ENCODE results near the gene SLC22A24.

DNA sequence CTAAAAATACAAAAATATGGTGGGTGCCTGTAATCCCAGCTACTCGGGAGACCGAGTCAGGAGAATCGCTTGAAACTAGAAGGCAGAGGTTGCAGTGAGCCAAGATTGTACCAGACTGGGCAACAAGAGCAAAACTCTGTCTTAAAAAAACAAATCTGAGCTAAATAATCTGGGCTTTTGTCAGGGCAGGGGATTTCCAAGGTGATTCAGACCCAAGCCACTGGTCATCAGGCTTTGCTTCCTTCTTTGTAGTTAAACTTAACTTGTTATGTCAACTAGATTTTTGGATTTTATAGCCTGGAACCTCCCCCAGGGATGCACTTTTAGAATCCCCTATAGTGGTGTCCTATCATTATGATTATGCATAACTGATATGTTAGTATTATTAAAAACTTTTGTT lies 101.4 kb downstream of the SLC22A24 start:
- no peak for TF ChIP-seq MXI1 (IDR thresholded peaks at IDR 0.05; ENCODE audit: borderline replicate concordance, low read depth, low read length)
- TF ChIP-seq NFATC3 (CRISPR knock-in tag; IDR thresholded peaks at IDR 0.05): no peak
- TF ChIP-seq, protein P1, sequence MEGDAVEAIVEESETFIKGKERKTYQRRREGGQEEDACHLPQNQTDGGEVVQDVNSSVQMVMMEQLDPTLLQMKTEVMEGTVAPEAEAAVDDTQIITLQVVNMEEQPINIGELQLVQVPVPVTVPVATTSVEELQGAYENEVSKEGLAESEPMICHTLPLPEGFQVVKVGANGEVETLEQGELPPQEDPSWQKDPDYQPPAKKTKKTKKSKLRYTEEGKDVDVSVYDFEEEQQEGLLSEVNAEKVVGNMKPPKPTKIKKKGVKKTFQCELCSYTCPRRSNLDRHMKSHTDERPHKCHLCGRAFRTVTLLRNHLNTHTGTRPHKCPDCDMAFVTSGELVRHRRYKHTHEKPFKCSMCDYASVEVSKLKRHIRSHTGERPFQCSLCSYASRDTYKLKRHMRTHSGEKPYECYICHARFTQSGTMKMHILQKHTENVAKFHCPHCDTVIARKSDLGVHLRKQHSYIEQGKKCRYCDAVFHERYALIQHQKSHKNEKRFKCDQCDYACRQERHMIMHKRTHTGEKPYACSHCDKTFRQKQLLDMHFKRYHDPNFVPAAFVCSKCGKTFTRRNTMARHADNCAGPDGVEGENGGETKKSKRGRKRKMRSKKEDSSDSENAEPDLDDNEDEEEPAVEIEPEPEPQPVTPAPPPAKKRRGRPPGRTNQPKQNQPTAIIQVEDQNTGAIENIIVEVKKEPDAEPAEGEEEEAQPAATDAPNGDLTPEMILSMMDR (CRISPR knock-in tag; IDR thresholded peaks at IDR 0.05): no peak
- no peak for TF ChIP-seq POLR2A (IDR thresholded peaks at IDR 0.05; ENCODE audit: insufficient read depth in 1 of 2, low read depth in 2 of 2, low read length in 2 of 2)
- TF ChIP-seq ZFP1 (CRISPR knock-in tag; IDR thresholded peaks at IDR 0.05): no peak
- TF ChIP-seq RBFOX2 (IDR thresholded peaks at IDR 0.05; ENCODE audit: low read depth, low read length): no peak
- TF ChIP-seq KAT2B (IDR thresholded peaks at IDR 0.05; ENCODE audit: borderline replicate concordance, low read depth, low read length): no peak
- no peak for TF ChIP-seq NFE2L2 (IDR thresholded peaks at IDR 0.05; ENCODE audit: low read length)
- no peak for TF ChIP-seq ASH2L (IDR thresholded peaks at IDR 0.05; ENCODE audit: insufficient read length, low read depth, low read length)
- TF ChIP-seq KDM4B (CRISPR knock-in tag; IDR thresholded peaks at IDR 0.05): no peak
- no peak for TF ChIP-seq POLR2AphosphoS5 (IDR thresholded peaks at IDR 0.05; ENCODE audit: low read depth, low read length)
- TF ChIP-seq ZNF251 (CRISPR knock-in tag; IDR thresholded peaks at IDR 0.05): no peak
- no peak for TF ChIP-seq MAFK (conservative IDR thresholded peaks at IDR 0.05 in 1 of 2, IDR thresholded peaks at IDR 0.05 in 1 of 2; ENCODE audit: low read length in 2 of 2)
